ENCODE measurements around the gene LRFN2.

LRFN2 gene

DNA sequence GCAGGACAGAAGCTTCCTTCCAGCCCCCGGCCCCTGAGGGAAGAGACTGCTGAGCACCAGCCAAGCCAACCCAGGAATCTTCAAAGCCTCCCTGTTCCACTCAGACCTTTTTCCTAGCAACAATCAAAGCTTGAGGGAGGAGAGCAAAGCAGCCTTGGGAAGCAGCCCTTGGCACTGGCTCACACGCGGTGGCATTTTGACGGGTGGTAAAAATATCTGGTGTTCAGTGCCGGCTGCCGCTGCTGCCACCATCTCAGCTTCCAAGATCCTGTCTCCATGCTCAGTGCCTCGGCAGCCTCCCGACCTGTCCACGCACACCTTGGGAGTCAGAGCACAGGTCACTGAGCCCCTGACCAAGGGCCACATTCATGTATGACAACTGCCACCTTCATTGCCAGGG, 170.1 kb downstream of the LRFN2 start:
- TF ChIP-seq ZFX (IDR thresholded peaks at IDR 0.05; ENCODE audit: borderline replicate concordance) (no peak), CTCF (IDR thresholded peaks at IDR 0.05) (no peak)
- no peak overlapping the region for H3K27ac ChIP-seq

DNA sequence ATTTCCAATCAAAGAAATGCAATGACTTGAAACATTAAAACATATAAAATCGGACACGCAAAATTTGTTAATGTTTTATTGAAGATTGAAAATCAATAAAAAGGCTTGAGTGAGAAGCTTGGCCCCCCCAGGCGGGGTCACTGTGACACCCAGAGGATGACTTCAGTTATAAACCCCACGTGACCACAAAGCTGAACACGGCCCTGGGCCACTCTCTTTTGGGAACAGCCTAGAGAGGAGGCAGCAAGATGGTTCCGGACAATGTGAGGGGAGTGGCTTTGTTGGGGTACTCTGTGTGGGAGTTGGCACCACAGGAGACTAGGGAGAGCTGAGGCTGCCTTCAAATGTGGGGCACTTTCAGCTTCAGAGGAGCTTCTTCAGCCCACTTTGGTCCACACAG, 172.5 kb downstream of the LRFN2 start:
- no peak overlapping the region for H3K27ac ChIP-seq
- no peak for TF ChIP-seq ZFX (IDR thresholded peaks at IDR 0.05; ENCODE audit: borderline replicate concordance)
- no peak for TF ChIP-seq CTCF (IDR thresholded peaks at IDR 0.05)

- TF ChIP-seq CTCF (IDR thresholded peaks at IDR 0.05) (no peak), ZFX (IDR thresholded peaks at IDR 0.05; ENCODE audit: borderline replicate concordance) (no peak)
- H3K27ac ChIP-seq, result no peak overlapping the region
Measured at GRCh38 chr6:40413239-40413638, 173.9 kb downstream of the LRFN2 start.

GRCh38 chr6:40411881-40412280, 175.3 kb downstream of the LRFN2 start:
- no peak overlapping the region for H3K27ac ChIP-seq
- TF ChIP-seq ZFX (IDR thresholded peaks at IDR 0.05; ENCODE audit: borderline replicate concordance), result no peak
- no peak for TF ChIP-seq CTCF (IDR thresholded peaks at IDR 0.05)

DNA sequence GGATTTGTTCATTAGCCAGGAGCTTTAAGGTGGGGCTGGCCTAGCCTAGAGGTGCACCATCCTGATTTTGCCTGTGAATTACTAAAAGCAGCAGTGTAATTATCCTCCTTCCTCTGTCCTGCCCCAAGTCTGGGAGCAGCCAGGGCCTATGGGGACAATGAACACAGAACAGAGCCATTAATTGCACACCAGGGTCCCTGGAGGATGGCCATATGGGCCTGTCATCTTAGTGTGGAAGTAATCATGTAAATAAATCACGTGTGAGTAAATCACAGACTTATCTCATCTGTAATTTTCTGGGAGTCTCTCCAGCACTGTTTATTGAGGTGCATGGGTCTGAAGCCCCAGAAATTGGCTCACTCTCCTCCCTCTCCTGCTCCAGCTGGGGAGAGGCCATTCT, 176.3 kb downstream of the LRFN2 start:
- TF ChIP-seq ZFX (IDR thresholded peaks at IDR 0.05; ENCODE audit: borderline replicate concordance), result no peak
- no peak for TF ChIP-seq CTCF (IDR thresholded peaks at IDR 0.05)
- H3K27ac ChIP-seq, result no peak overlapping the region

DNA sequence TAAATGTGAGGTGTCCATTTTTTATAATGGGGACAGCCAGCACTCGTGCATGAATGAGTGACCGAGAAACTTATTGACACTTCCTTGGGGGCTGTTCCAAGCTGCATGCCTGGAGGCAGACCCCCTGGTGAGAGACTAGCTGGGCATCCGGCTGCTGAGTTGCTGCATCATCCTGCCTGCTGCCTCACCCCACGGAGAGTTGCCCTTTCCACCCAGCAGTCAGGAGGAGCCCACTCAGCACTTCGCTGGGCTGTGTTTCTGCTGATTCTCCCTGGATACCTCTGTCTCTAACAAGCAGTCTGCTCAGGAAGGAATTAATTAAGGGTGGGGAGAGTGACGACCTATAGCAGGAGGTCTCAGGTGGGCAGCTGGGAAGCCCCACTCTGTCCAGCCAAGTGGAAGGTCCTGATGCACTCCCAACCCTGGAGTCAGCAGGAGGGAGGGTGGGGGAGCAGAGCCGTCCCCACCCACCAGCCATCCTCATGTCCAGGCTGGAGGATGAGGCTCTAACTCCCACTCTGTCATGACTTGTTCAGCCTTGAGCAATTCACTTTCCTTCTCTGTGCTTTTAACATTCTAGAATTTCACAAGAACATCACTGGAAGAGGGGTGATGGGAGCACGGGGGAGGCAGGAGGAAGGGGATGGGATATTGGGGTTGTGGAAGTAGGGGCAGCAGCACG, 177.3 kb downstream of the LRFN2 start:
- TF ChIP-seq CTCF (IDR thresholded peaks at IDR 0.05), result no peak
- TF ChIP-seq ZFX (IDR thresholded peaks at IDR 0.05; ENCODE audit: borderline replicate concordance), result no peak
- no peak overlapping the region for H3K27ac ChIP-seq

- no peak overlapping the region for H3K27ac ChIP-seq
- TF ChIP-seq CTCF (IDR thresholded peaks at IDR 0.05), result no peak
- TF ChIP-seq ZFX (IDR thresholded peaks at IDR 0.05; ENCODE audit: borderline replicate concordance), result no peak
Measured at GRCh38 chr6:40408786-40409542, 178.2 kb downstream of the LRFN2 start.

All from 22Rv1 (cell line).